Sigmoid colon (tissue), 4 donors: ENCODE measurements around the gene KRTAP19-8.

Experiments used
- EP300 ChIP-seq, 4 donors: sonication (generic); formaldehyde crosslinking; IDR thresholded peaks; one replicate each; pipeline ENCODE4 v1.6.1; 2017; ENCODE audit warnings: antibody characterized with exemption in 4 of 4
- POLR2A ChIP-seq, 2 donors: fragments of 450-650 bp; IDR thresholded peaks; one replicate each; pipeline ENCODE4 v1.6.1; 2016; ENCODE audit warnings: antibody characterized with exemption in 2 of 2, mild to moderate bottlenecking in 2 of 2, moderate library complexity in 2 of 2
- POLR2AphosphoS5 ChIP-seq, 4 donors: sonication (generic); formaldehyde crosslinking; IDR thresholded peaks; one replicate each; pipeline ENCODE4 v1.6.1; 2017; ENCODE audit warnings: antibody characterized with exemption in 4 of 4
- TF ChIP-seq, protein P1 (sequence below), 4 experiments: fragments of 450-650 bp in 3 of 4; fragments of 200-600 bp in 1 of 4; IDR thresholded peaks; one replicate each; pipeline ENCODE4 v1.5.1; 2016 to 2019; ENCODE audit warnings: antibody characterized with exemption in 4 of 4, mild to moderate bottlenecking in 3 of 4, moderate library complexity in 2 of 4

DNA sequence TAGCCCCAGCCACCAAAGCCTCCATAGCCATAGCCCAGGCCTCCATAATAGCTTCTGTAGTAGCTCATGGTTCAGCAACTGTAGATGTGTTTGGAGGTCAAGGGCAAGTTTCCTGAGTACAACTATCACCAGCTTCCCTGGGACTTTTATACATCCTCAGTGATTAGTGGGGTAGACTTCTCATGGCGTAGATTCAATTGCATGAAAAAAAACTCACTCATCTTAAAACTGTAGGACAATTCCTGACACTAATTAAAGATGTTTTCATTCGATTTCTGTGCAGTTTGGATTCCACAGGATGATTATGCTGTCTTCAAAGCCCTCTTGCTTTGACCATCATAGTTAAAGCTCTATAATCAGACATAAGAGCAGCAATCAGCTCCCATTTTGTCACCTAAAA is at the start of gene KRTAP19-8:
- no peak for TF ChIP-seq POLR2A (IDR thresholded peaks at IDR 0.05)
- TF ChIP-seq, protein P1, sequence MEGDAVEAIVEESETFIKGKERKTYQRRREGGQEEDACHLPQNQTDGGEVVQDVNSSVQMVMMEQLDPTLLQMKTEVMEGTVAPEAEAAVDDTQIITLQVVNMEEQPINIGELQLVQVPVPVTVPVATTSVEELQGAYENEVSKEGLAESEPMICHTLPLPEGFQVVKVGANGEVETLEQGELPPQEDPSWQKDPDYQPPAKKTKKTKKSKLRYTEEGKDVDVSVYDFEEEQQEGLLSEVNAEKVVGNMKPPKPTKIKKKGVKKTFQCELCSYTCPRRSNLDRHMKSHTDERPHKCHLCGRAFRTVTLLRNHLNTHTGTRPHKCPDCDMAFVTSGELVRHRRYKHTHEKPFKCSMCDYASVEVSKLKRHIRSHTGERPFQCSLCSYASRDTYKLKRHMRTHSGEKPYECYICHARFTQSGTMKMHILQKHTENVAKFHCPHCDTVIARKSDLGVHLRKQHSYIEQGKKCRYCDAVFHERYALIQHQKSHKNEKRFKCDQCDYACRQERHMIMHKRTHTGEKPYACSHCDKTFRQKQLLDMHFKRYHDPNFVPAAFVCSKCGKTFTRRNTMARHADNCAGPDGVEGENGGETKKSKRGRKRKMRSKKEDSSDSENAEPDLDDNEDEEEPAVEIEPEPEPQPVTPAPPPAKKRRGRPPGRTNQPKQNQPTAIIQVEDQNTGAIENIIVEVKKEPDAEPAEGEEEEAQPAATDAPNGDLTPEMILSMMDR (IDR thresholded peaks at IDR 0.05), result no peak
- no peak for TF ChIP-seq POLR2AphosphoS5 (IDR thresholded peaks at IDR 0.05)
- TF ChIP-seq EP300 (IDR thresholded peaks at IDR 0.05), result no peak
